ENCODE data around the gene ST3GAL3. TPM values are rescaled to one million over a fixed set of nuclear protein-coding genes. Genes with fewer than 3 reads are reported as not detected.

Gene ST3GAL3
- total and polyA plus RNA-seq, 2 donors (not counting 3 experiments of a cell fraction or from before 2014, with no cell fraction given), result 14.3 to 35.8 TPM

GRCh38 chr1:43678940-43679339 is 28.4 kb upstream of the ST3GAL3 start:
- Histone ChIP-seq H2AFZ (ENCODE audit: low read depth, low read length) (no peak overlapping the region), H3K27me3 (ENCODE audit: control insufficient read depth in 2 of 2, insufficient read depth in 2 of 2, low read length in 2 of 2) (no peaks in the 10 kb centered on the region), H3K4me2 (ENCODE audit: insufficient read depth, low read length) (no peak overlapping the region), H3K9ac (replicated peaks; ENCODE audit: extremely low read depth, insufficient read depth, low read length) (no peak overlapping the region), H3K9me3 (replicated peaks; ENCODE audit: control insufficient read depth, insufficient read depth, low read length) (no peaks in the 10 kb centered on the region), H3K4me1 (ENCODE audit: control insufficient read depth, extremely low read depth, insufficient read depth, low read length) (no peaks in the 10 kb centered on the region), H4K20me1 (replicated peaks; ENCODE audit: control insufficient read depth, extremely low read depth, insufficient read depth, low read length) (no peaks in the 10 kb centered on the region), H3K27ac (ENCODE audit: insufficient read depth, low read depth, low read length) (no peak overlapping the region), H3K4me3 (replicated peaks in 1 of 3; ENCODE audit: insufficient read depth in 1 of 3, low read depth in 1 of 3, low read length in 3 of 3) (no peak overlapping the region), H3K79me2 (ENCODE audit: control insufficient read depth, insufficient read depth, low read length) (no peaks in the 10 kb centered on the region), H3K9me1 (replicated peaks; ENCODE audit: control insufficient read depth, extremely low read depth, insufficient read depth, low read length) (no peaks in the 10 kb centered on the region), H3K36me3 (ENCODE audit: control insufficient read depth in 2 of 2, extremely low read depth in 1 of 2, insufficient read depth in 2 of 2, low read length in 2 of 2) (peaks cover 10 to 31% of the 10 kb centered on the region in 2 experiments)
- DNase-seq (ENCODE audit: low read depth, low spot score) (no peak), FAIRE-seq (no peak)
- ChIA-PET CTCF (no interaction called here), POLR2A (no interaction called here)
- no TSS peak for BruUV-seq (replicated peaks)
- dilution Hi-C loops (cut with MboI; ENCODE audit: extremely low pct_ligation_motif_present, low sequenced_read_pairs) (no loop called here), intact Hi-C loops (cut with micrococcal nuclease) (no loop called here)
- TF ChIP-seq MYC (IDR thresholded peaks at IDR 0.05; ENCODE audit: low read depth, low read length) (no peak), EZH2 (IDR thresholded peaks at IDR 0.05; ENCODE audit: borderline replicate concordance, low read depth, low read length, severe bottlenecking) (no peak), CTCF (IDR thresholded peaks at IDR 0.05; ENCODE audit: extremely low read depth in 1 of 2, insufficient read depth in 1 of 2, low read depth in 1 of 2, low read length in 2 of 2) (no peak), FOS (IDR thresholded peaks at IDR 0.05; ENCODE audit: borderline replicate concordance, insufficient read depth, low read length) (no peak), JUN (IDR thresholded peaks at IDR 0.05; ENCODE audit: borderline replicate concordance, insufficient read depth, insufficient read length, low read depth) (no peak), POLR2A (IDR thresholded peaks at IDR 0.05; ENCODE audit: low read depth, low read length) (no peak), GATA2 (IDR thresholded peaks at IDR 0.05; ENCODE audit: insufficient read depth, insufficient read length, low read depth, low read length) (no peak), POLR2AphosphoS5 (IDR thresholded peaks at IDR 0.05; ENCODE audit: insufficient read depth, low read depth, low read length) (no peak)
- TF ChIP-seq, protein P1, sequence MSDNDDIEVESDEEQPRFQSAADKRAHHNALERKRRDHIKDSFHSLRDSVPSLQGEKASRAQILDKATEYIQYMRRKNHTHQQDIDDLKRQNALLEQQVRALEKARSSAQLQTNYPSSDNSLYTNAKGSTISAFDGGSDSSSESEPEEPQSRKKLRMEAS (IDR thresholded peaks at IDR 0.05; ENCODE audit: insufficient read depth, insufficient read length), result no peak
